Raji (cell line): Measurements from ENCODE around the gene WDR46.
A peak's percentile ranks its signal among the peaks of the same experiment; 100 is the strongest.

ENCODE experiments used
- POLR2A ChIP-seq: IDR thresholded peaks from 2 replicates; pipeline ENCODE4 v1.6.1; 2011; ENCODE audit warnings: low read depth, low read length, control low read depth; ENCODE audit not compliant: insufficient read depth

WDR46 gene

GRCh38 chr6:33316603-33317418 lies 27.8 kb upstream of the WDR46 start:
- TF ChIP-seq POLR2A = no peak

GRCh38 chr6:33315793-33316602 lies 27.0 kb upstream of the WDR46 start:
- no peak for TF ChIP-seq POLR2A

- no peak for TF ChIP-seq POLR2A
Measured at GRCh38 chr6:33314943-33315792, 26.1 kb upstream of the WDR46 start.

- TF ChIP-seq POLR2A = 0 out of 2 replicates have a peak, but pooled peaks have one; percentile 4
Measured at GRCh38 chr6:33314515-33314942, 25.5 kb upstream of the WDR46 start.

GRCh38 chr6:33313709-33314514 lies 24.9 kb upstream of the WDR46 start, which contains the start of gene TAPBP:
Gene TAPBP (minus strand): TSS chr6:33314078. CDS start chr6:33314041, 37 bp downstream.
- TF ChIP-seq POLR2A = peak; percentile 91

GRCh38 chr6:33313105-33313708 lies 24.2 kb upstream of the WDR46 start:
- no peak for TF ChIP-seq POLR2A

- no peak for TF ChIP-seq POLR2A
Measured at GRCh38 chr6:33312361-33313104, 23.5 kb upstream of the WDR46 start.

GRCh38 chr6:33306356-33306755 lies 17.3 kb upstream of the WDR46 start:
- no peak for TF ChIP-seq POLR2A

- TF ChIP-seq POLR2A = no peak
Measured at GRCh38 chr6:33305052-33305451, 16.0 kb upstream of the WDR46 start.

- no peak for TF ChIP-seq POLR2A
Measured at GRCh38 chr6:33304216-33304615, 15.2 kb upstream of the WDR46 start.

- TF ChIP-seq POLR2A = no peak
Measured at GRCh38 chr6:33301877-33302276, 12.8 kb upstream of the WDR46 start.

- TF ChIP-seq POLR2A = peak; percentile 84
Measured at GRCh38 chr6:33299237-33299944, 10.4 kb upstream of the WDR46 start.
